LNCaP clone FGC (cell line): ENCODE data around the gene NF2.

Experiments used
- DNase-seq: peaks from one replicate; pipeline ENCODE4 v3.0.0-alpha.2; 2011; ENCODE audit warnings: low read depth
- H3K4me3 ChIP-seq: 2 replicates; pipeline ENCODE4 v1.5.1; 2011; ENCODE audit warnings: mild to moderate bottlenecking, low read depth, low read length, control low read depth
- TF ChIP-seq, protein P1 (sequence below): IDR thresholded peaks from 2 replicates; pipeline ENCODE4 v1.5.1; 2012; ENCODE audit warnings: mild to moderate bottlenecking; ENCODE audit not compliant: control insufficient read depth, insufficient read depth; ENCODE audit errors: extremely low read depth

NF2 gene

DNA sequence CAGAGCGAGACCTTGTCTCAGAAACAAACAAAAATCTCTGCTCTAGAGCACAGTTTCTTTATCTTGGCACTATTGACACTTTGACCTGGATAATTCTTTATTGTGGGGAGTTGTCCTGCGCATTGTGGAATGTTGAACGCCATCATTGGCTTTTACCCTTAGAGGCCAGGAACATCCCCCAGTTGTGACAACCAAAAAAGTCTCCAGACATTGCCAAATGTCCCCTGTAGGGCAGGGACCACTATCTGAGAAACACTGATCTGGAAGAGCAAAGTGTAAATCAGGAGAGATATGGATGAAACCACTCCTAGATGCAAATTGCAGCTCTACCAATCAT lies 4.8 kb upstream of the NF2 start:
- no peak overlapping the region for H3K4me3 ChIP-seq
- no peak for DNase-seq
- TF ChIP-seq, protein P1, sequence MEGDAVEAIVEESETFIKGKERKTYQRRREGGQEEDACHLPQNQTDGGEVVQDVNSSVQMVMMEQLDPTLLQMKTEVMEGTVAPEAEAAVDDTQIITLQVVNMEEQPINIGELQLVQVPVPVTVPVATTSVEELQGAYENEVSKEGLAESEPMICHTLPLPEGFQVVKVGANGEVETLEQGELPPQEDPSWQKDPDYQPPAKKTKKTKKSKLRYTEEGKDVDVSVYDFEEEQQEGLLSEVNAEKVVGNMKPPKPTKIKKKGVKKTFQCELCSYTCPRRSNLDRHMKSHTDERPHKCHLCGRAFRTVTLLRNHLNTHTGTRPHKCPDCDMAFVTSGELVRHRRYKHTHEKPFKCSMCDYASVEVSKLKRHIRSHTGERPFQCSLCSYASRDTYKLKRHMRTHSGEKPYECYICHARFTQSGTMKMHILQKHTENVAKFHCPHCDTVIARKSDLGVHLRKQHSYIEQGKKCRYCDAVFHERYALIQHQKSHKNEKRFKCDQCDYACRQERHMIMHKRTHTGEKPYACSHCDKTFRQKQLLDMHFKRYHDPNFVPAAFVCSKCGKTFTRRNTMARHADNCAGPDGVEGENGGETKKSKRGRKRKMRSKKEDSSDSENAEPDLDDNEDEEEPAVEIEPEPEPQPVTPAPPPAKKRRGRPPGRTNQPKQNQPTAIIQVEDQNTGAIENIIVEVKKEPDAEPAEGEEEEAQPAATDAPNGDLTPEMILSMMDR: no peak

- DNase-seq: no peak
- peak overlapping the region; percentile 91 for H3K4me3 ChIP-seq
- TF ChIP-seq, protein P1: no peak
Measured at GRCh38 chr22:29604076-29604360, 585 bp downstream of the NF2 start.

DNA sequence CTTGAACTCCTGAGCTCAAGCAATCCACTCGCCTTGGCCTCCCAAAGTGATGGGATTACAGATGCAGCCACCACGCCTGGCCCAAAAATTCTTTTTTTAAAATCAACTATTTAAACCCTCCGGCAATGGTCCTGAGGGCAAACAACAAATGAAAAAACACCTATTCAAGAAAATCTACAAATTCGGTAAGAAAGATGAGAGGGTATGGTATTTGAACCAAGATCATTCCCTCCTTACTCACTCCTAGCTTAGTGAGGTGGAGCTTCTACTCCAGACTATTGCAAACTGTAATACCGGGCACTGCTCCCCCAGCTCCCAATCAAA lies 2.1 kb downstream of the NF2 start:
- H3K4me3 ChIP-seq: no peak overlapping the region
- TF ChIP-seq, protein P1: no peak
- no peak for DNase-seq

DNA sequence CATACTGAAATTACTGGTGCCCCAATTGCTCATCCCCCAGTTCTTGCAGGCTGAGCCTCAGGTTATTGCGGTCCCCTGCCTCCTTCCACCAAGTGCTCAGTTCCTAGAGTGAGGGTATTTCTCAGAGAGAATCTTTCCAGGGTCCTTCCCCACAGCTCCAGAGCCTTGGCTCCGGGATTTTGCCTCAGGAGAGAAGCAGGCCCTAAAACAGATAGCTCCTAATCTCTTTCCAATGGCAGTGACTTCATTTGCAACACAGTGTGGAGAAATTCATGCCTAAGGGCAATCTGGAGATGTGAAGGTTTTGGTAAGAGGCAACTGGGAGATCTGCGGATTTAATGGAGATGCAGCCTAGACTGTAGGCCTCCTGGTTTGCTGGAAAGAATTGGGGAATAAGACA lies 2.9 kb downstream of the NF2 start:
- TF ChIP-seq, protein P1: no peak
- DNase-seq: no peak
- no peak overlapping the region for H3K4me3 ChIP-seq

DNA sequence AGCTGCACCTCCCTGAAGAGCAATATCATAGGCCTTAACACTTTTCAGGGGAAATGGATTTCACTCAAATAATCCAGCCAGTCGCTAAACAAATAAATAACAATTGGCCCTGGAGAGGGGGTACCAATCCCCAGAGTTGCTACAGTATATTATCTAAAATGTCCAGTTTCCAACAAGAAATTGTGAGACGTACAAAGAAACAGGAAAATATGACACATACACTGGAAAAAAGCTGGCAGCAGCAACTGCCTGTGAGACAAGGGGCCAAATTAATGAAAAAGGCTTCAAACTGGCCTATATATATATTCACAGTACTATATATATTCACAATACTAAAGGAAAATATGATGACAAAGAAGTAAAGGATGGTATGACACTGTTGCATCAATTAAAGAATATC lies 4.0 kb downstream of the NF2 start:
- TF ChIP-seq, protein P1: no peak
- no peak for DNase-seq

DNA sequence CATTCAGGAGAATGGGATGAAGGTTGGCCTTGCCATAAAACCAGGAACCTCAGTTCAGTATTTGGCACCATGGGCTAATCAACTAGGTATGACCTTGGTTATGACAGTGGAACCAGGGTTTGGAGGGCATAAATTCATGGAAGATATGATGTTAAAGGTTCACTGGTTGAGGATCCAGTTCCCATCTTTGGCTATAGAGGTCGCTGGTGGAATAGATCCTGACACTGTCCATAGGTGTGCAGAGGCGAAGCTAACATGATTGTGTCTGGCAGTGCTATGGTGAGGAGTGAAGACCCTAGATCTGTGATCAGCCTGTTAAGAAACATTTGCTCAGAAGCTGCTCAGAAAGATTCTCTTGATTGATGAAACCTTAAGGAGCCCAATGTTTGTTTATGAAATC lies 5.7 kb downstream of the NF2 start:
- H3K4me3 ChIP-seq: no peak overlapping the region
- TF ChIP-seq, protein P1: no peak
- no peak for DNase-seq

More for the DNA sequence above, 4.0 kb downstream of the NF2 start:
- H3K4me3 ChIP-seq: no peak overlapping the region

GRCh38 chr22:29610780-29611179 lies 7.3 kb downstream of the NF2 start:
- DNase-seq: no peak
- H3K4me3 ChIP-seq: no peak overlapping the region
- TF ChIP-seq, protein P1: no peak
